ENCODE results near the gene MLX. TPM values are rescaled to one million over a fixed set of nuclear protein-coding genes. Genes with fewer than 3 reads are reported as not detected.

Gene MLX
- total RNA-seq, 1 donor from 2014 or later: 26.5 TPM

DNA sequence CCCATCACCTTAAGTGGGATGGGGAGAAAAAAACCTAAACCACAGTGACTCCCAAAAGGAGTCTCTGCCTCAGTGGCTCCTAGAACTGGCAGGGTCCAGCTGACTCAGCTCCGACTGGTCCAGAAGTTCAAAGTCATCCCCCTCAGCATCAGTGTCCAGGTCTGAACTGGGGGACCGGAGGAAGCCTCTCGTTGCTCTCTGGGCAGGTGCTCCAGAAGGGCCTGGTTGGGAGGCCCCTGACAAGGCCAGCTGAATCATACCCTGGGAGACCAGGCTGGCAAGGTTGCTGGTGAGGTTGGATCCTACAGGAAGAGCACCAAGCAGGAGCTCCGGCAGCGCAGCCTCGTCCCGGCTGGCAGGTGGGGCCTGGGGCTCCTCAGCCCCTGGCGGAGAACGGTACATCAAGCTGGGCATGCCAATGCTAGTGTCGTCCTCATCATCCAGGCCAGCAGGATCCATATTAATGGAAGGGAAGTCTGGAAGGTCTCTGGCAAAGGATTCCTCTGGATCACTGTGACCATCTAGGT lies 14.9 kb downstream of the MLX start:
- Histone ChIP-seq H3K79me2 (ENCODE audit: insufficient read depth, low read length) (peaks cover 9% of the 10 kb centered on the region), H3K36me3 (ENCODE audit: insufficient read depth, low read length) (peaks cover 36% of the 10 kb centered on the region), H4K20me1 (ENCODE audit: insufficient read depth, low read length) (peaks cover 11% of the 10 kb centered on the region), H3K27me3 (ENCODE audit: insufficient read depth, low read length) (no peaks in the 10 kb centered on the region), H3K9ac (ENCODE audit: low read length) (no peak overlapping the region), H3K4me3 (ENCODE audit: insufficient read depth, low read depth, low read length) (no peak overlapping the region), H3K27ac (ENCODE audit: low read depth, low read length) (no peak overlapping the region), H3K9me3 (ENCODE audit: insufficient read depth, low read depth, low read length) (no peaks in the 10 kb centered on the region), H3K4me2 (ENCODE audit: low read length) (no peak overlapping the region), H2AFZ (ENCODE audit: low read depth, low read length) (no peak overlapping the region), H3K4me1 (ENCODE audit: insufficient read depth, low read length) (peaks cover 6% of the 10 kb centered on the region)
- Mint-ChIP-seq H3K27ac (ENCODE audit: unreplicated experiment) (no peak overlapping the region), H3K27me3 (ENCODE audit: low read depth, unreplicated experiment) (no peaks in the 10 kb centered on the region), H3K36me3 (ENCODE audit: low read depth, unreplicated experiment) (peaks cover 9% of the 10 kb centered on the region), H3K9me3 (ENCODE audit: unreplicated experiment) (no peaks in the 10 kb centered on the region), H3K4me3 (ENCODE audit: unreplicated experiment) (no peak overlapping the region), H3K4me1 (ENCODE audit: low read depth, unreplicated experiment) (peaks cover under 1% of the 10 kb centered on the region)
- FAIRE-seq (no peak), DNase-seq (ENCODE audit: low read depth) (no peak)
- TF ChIP-seq EZH2 (IDR thresholded peaks at IDR 0.05; ENCODE audit: insufficient read depth, low read length): no peak
- TF ChIP-seq, protein P1, sequence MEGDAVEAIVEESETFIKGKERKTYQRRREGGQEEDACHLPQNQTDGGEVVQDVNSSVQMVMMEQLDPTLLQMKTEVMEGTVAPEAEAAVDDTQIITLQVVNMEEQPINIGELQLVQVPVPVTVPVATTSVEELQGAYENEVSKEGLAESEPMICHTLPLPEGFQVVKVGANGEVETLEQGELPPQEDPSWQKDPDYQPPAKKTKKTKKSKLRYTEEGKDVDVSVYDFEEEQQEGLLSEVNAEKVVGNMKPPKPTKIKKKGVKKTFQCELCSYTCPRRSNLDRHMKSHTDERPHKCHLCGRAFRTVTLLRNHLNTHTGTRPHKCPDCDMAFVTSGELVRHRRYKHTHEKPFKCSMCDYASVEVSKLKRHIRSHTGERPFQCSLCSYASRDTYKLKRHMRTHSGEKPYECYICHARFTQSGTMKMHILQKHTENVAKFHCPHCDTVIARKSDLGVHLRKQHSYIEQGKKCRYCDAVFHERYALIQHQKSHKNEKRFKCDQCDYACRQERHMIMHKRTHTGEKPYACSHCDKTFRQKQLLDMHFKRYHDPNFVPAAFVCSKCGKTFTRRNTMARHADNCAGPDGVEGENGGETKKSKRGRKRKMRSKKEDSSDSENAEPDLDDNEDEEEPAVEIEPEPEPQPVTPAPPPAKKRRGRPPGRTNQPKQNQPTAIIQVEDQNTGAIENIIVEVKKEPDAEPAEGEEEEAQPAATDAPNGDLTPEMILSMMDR (IDR thresholded peaks at IDR 0.05; ENCODE audit: insufficient read depth, low read depth, low read length): no peak

GRCh38 chr17:42584880-42585279 lies 18.0 kb downstream of the MLX start:
- H3K27me3 Mint-ChIP-seq (ENCODE audit: low read depth, unreplicated experiment): no peaks in the 10 kb centered on the region
- no peak for FAIRE-seq
- H3K27ac Mint-ChIP-seq (ENCODE audit: unreplicated experiment): no peak overlapping the region
- H3K36me3 ChIP-seq (ENCODE audit: insufficient read depth, low read length): peaks cover 49% of the 10 kb centered on the region
- H3K27me3 ChIP-seq (ENCODE audit: insufficient read depth, low read length): no peaks in the 10 kb centered on the region
- H3K9me3 Mint-ChIP-seq (ENCODE audit: unreplicated experiment): no peaks in the 10 kb centered on the region
- no peaks in the 10 kb centered on the region for H3K4me1 ChIP-seq (ENCODE audit: insufficient read depth, low read length)
- no peaks in the 10 kb centered on the region for H3K4me1 Mint-ChIP-seq (ENCODE audit: low read depth, unreplicated experiment)
- DNase-seq (ENCODE audit: low read depth): no peak
- no peak overlapping the region for H3K9ac ChIP-seq (ENCODE audit: low read length)
- H4K20me1 ChIP-seq (ENCODE audit: insufficient read depth, low read length): peaks cover 16% of the 10 kb centered on the region
- H3K9me3 ChIP-seq (ENCODE audit: insufficient read depth, low read depth, low read length): no peaks in the 10 kb centered on the region
- H3K79me2 ChIP-seq (ENCODE audit: insufficient read depth, low read length): no peaks in the 10 kb centered on the region
- no peak for TF ChIP-seq EZH2 (IDR thresholded peaks at IDR 0.05; ENCODE audit: insufficient read depth, low read length)
- TF ChIP-seq, protein P1 (IDR thresholded peaks at IDR 0.05; ENCODE audit: insufficient read depth, low read depth, low read length): no peak
- no peak overlapping the region for H3K4me2 ChIP-seq (ENCODE audit: low read length)
- H2AFZ ChIP-seq (ENCODE audit: low read depth, low read length): no peak overlapping the region
- H3K4me3 ChIP-seq (ENCODE audit: insufficient read depth, low read depth, low read length): no peak overlapping the region
- peaks cover 12% of the 10 kb centered on the region for H3K36me3 Mint-ChIP-seq (ENCODE audit: low read depth, unreplicated experiment)
- H3K27ac ChIP-seq (ENCODE audit: low read depth, low read length): no peak overlapping the region
- no peak overlapping the region for H3K4me3 Mint-ChIP-seq (ENCODE audit: unreplicated experiment)

- Histone ChIP-seq H2AFZ (ENCODE audit: low read depth, low read length) (no peak overlapping the region), H3K9me3 (ENCODE audit: insufficient read depth, low read depth, low read length) (no peaks in the 10 kb centered on the region), H3K79me2 (ENCODE audit: insufficient read depth, low read length) (no peaks in the 10 kb centered on the region), H3K27me3 (ENCODE audit: insufficient read depth, low read length) (no peaks in the 10 kb centered on the region), H3K4me3 (ENCODE audit: insufficient read depth, low read depth, low read length) (no peak overlapping the region), H4K20me1 (ENCODE audit: insufficient read depth, low read length) (peaks cover 16% of the 10 kb centered on the region), H3K27ac (ENCODE audit: low read depth, low read length) (no peak overlapping the region), H3K4me2 (ENCODE audit: low read length) (no peak overlapping the region), H3K36me3 (ENCODE audit: insufficient read depth, low read length) (peaks cover 46% of the 10 kb centered on the region), H3K9ac (ENCODE audit: low read length) (no peak overlapping the region), H3K4me1 (ENCODE audit: insufficient read depth, low read length) (no peaks in the 10 kb centered on the region)
- H3K4me3 Mint-ChIP-seq (ENCODE audit: unreplicated experiment): no peak overlapping the region
- DNase-seq (ENCODE audit: low read depth): no peak
- no peak for TF ChIP-seq EZH2 (IDR thresholded peaks at IDR 0.05; ENCODE audit: insufficient read depth, low read length)
- TF ChIP-seq, protein P1 (IDR thresholded peaks at IDR 0.05; ENCODE audit: insufficient read depth, low read depth, low read length): no peak
- FAIRE-seq: no peak
- H3K27ac Mint-ChIP-seq (ENCODE audit: unreplicated experiment): no peak overlapping the region
- no peaks in the 10 kb centered on the region for H3K4me1 Mint-ChIP-seq (ENCODE audit: low read depth, unreplicated experiment)
- no peaks in the 10 kb centered on the region for H3K9me3 Mint-ChIP-seq (ENCODE audit: unreplicated experiment)
- H3K27me3 Mint-ChIP-seq (ENCODE audit: low read depth, unreplicated experiment): no peaks in the 10 kb centered on the region
- peaks cover 16% of the 10 kb centered on the region for H3K36me3 Mint-ChIP-seq (ENCODE audit: low read depth, unreplicated experiment)
Observed at GRCh38 chr17:42585353-42585752, 18.5 kb downstream of the MLX start.
